Mesendoderm (in vitro differentiated cells): ENCODE data around the gene LTA.

ENCODE experiments used
- DNase-seq: peaks from one replicate; pipeline ENCODE4 v3.0.0; 2013
- H2AK5ac ChIP-seq: 2 replicates; pipeline ENCODE4 v1.6.1; 2013; ENCODE audit warnings: low read length, inconsistent platforms
- H2BK120ac ChIP-seq: 2 replicates; pipeline ENCODE4 v1.6.1; 2013; ENCODE audit warnings: low read depth, mild to moderate bottlenecking, low read length, moderate library complexity, mixed read lengths
- H2BK15ac ChIP-seq: replicated peaks from 2 replicates; pipeline ENCODE4 v1.6.1; 2013; ENCODE audit warnings: low read depth, mild to moderate bottlenecking, moderate library complexity
- H2BK5ac ChIP-seq: 2 replicates; pipeline ENCODE4 v1.6.1; 2013; ENCODE audit warnings: low read length, inconsistent platforms
- H3K18ac ChIP-seq: 2 replicates; pipeline ENCODE4 v1.6.1; 2013; ENCODE audit warnings: mild to moderate bottlenecking, low read length, mixed read lengths
- H3K23ac ChIP-seq: one replicate; pipeline ENCODE4 v1.6.1; 2013; ENCODE audit warnings: low read length
- H3K27ac ChIP-seq: 2 replicates; pipeline ENCODE4 v1.5.1; 2013; ENCODE audit warnings: low read depth, mild to moderate bottlenecking, inconsistent platforms, low read length, moderate library complexity
- H3K27me3 ChIP-seq: 2 replicates; pipeline ENCODE4 v1.6.1; 2013; ENCODE audit warnings: low read length, control low read depth, mild to moderate bottlenecking, inconsistent platforms; ENCODE audit not compliant: insufficient read depth, poor library complexity
- H3K36me3 ChIP-seq: 2 replicates; pipeline ENCODE4 v1.6.1; 2013; ENCODE audit warnings: low read length, inconsistent platforms; ENCODE audit not compliant: control insufficient read depth, insufficient read depth
- H3K4ac ChIP-seq: one replicate; pipeline ENCODE4 v1.6.1; 2013; ENCODE audit warnings: low read depth, mild to moderate bottlenecking, low read length, moderate library complexity
- H3K4me1 ChIP-seq: 2 replicates; pipeline ENCODE4 v1.6.1; 2013; ENCODE audit warnings: low read depth, low read length, inconsistent platforms; ENCODE audit not compliant: control insufficient read depth
- H3K4me2 ChIP-seq: 2 replicates; pipeline ENCODE4 v1.6.1; 2013; ENCODE audit warnings: low read length
- H3K4me3 ChIP-seq: 2 replicates; pipeline ENCODE4 v1.5.1; 2013; ENCODE audit warnings: mild to moderate bottlenecking, low read length
- H3K56ac ChIP-seq: one replicate; pipeline ENCODE4 v1.6.1; 2013; ENCODE audit warnings: low read length
- H3K79me1 ChIP-seq: 2 replicates; pipeline ENCODE4 v1.6.1; 2013; ENCODE audit warnings: low read length, inconsistent platforms
- H3K79me2 ChIP-seq: 2 replicates; pipeline ENCODE4 v1.6.1; 2013; ENCODE audit warnings: mild to moderate bottlenecking, low read length; ENCODE audit not compliant: control insufficient read depth, insufficient read depth
- H3K9ac ChIP-seq: 2 replicates; pipeline ENCODE4 v1.6.1; 2013; ENCODE audit warnings: low read length, inconsistent platforms
- H4K5ac ChIP-seq: one replicate; pipeline ENCODE4 v1.6.1; 2013; ENCODE audit warnings: low read length
- H4K8ac ChIP-seq: one replicate; pipeline ENCODE4 v1.6.1; 2013; ENCODE audit warnings: low read depth, mild to moderate bottlenecking, control low read depth, low read length, moderate library complexity
- WGBS: extraction: QIAGEN DNeasy Blood & Tissue Kit; methylation state at CpG from one replicate; pipeline ENCODE4 v1.1.7; 2013; ENCODE audit warnings: low lambda C conversion rate, missing lambda C conversion rate; ENCODE audit not compliant: insufficient coverage; ENCODE audit errors: extremely low coverage; 5-methylcytosine and 5-hydroxymethylcytosine counted together

The LTA gene

DNA sequence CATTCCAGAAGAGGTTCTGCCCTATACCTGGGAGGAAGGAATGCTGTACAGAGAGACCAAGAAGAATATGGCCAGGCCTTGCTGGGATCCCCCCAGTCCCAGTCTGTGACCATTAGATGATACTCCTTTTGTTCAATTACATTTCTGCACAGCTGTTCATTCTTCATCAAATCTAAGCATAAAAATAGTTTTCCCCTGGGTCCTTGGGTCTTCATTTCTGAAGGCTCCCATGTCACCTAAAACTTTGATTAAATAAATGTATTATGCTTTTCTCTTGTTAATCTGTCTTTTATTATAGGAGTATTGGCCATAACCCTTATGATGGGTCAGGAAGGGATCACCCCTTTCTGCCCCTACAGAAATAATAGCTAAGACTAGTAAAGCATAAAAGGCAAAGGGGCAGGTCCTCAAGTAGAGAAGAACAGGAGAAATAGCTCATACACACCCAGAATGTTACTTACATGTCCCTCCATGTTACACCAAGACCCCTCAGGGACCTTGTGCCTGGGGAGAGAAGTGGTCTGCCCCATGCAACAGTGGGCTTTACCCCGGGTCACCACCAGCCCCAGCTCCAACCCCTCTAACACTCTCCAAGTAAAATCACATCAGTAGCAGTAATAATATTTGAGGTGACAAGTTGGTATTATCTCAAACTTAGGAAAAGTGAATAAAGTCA, 2.1 kb upstream of the LTA start:
- H3K36me3 ChIP-seq = no peaks in the 10 kb centered on the region
- no peak overlapping the region for H2AK5ac ChIP-seq
- H3K27ac ChIP-seq = no peak overlapping the region
- H4K5ac ChIP-seq = no peak overlapping the region
- DNase-seq = no peak
- no peaks in the 10 kb centered on the region for H3K4me1 ChIP-seq
- no peaks in the 10 kb centered on the region for H3K27me3 ChIP-seq
- H3K79me1 ChIP-seq = no peaks in the 10 kb centered on the region
- H2BK5ac ChIP-seq = no peak overlapping the region
- no peak overlapping the region for H2BK120ac ChIP-seq
- no peak overlapping the region for H3K56ac ChIP-seq
- H3K4ac ChIP-seq = no peak overlapping the region
- H3K23ac ChIP-seq = no peak overlapping the region
- H4K8ac ChIP-seq = no peak overlapping the region
- no peak overlapping the region for H3K4me3 ChIP-seq
- H3K9ac ChIP-seq = no peak overlapping the region
- H3K18ac ChIP-seq = no peak overlapping the region
- no peak overlapping the region for H3K4me2 ChIP-seq
- H3K79me2 ChIP-seq = no peaks in the 10 kb centered on the region
- WGBS = no CpG with 5 or more reads among the region's 1 CpG
- no peak overlapping the region for H2BK15ac ChIP-seq

DNA sequence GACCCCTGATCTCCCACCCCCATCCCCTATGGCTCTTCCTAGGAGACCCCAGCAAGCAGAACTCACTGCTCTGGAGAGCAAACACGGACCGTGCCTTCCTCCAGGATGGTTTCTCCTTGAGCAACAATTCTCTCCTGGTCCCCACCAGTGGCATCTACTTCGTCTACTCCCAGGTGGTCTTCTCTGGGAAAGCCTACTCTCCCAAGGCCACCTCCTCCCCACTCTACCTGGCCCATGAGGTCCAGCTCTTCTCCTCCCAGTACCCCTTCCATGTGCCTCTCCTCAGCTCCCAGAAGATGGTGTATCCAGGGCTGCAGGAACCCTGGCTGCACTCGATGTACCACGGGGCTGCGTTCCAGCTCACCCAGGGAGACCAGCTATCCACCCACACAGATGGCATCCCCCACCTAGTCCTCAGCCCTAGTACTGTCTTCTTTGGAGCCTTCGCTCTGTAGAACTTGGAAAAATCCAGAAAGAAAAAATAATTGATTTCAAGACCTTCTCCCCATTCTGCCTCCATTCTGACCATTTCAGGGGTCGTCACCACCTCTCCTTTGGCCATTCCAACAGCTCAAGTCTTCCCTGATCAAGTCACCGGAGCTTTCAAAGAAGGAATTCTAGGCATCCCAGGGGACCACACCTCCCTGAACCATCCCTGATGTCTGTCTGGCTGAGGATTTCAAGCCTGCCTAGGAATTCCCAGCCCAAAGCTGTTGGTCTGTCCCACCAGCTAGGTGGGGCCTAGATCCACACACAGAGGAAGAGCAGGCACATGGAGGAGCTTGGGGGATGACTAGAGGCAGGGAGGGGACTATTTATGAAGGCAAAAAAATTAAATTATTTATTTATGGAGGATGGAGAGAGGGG, 1.4 kb downstream of the LTA start:
- Histone ChIP-seq H2AK5ac (peak overlapping the region; percentile 32), H2BK15ac (no peak overlapping the region), H3K36me3 (no peaks in the 10 kb centered on the region), H3K4me2 (no peak overlapping the region), H3K79me2 (no peaks in the 10 kb centered on the region), H3K9ac (no peak overlapping the region), H3K27me3 (no peaks in the 10 kb centered on the region), H2BK5ac (no peak overlapping the region), H2BK120ac (no peak overlapping the region), H3K4me3 (no peak overlapping the region), H3K56ac (no peak overlapping the region), H3K4me1 (peaks cover 2% of the 10 kb centered on the region), H3K4ac (no peak overlapping the region), H3K23ac (no peak overlapping the region), H3K27ac (no peak overlapping the region), H3K79me1 (no peaks in the 10 kb centered on the region), H4K8ac (no peak overlapping the region), H3K18ac (no peak overlapping the region), H4K5ac (no peak overlapping the region)
- no CpG with 5 or more reads among the region's 9 CpGs for WGBS
- DNase-seq = peak; percentile 88

DNA sequence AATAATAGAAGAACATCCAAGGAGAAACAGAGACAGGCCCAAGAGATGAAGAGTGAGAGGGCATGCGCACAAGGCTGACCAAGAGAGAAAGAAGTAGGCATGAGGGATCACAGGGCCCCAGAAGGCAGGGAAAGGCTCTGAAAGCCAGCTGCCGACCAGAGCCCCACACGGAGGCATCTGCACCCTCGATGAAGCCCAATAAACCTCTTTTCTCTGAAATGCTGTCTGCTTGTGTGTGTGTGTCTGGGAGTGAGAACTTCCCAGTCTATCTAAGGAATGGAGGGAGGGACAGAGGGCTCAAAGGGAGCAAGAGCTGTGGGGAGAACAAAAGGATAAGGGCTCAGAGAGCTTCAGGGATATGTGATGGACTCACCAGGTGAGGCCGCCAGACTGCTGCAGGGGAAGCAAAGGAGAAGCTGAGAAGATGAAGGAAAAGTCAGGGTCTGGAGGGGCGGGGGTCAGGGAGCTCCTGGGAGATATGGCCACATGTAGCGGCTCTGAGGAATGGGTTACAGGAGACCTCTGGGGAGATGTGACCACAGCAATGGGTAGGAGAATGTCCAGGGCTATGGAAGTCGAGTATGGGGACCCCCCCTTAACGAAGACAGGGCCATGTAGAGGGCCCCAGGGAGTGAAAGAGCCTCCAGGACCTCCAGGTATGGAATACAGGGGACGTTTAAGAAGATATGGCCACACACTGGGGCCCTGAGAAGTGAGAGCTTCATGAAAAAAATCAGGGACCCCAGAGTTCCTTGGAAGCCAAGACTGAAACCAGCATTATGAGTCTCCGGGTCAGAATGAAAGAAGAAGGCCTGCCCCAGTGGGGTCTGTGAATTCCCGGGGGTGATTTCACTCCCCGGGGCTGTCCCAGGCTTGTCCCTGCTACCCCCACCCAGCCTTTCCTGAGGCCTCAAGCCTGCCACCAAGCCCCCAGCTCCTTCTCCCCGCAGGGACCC, 2.3 kb downstream of the LTA start:
- Histone ChIP-seq H3K4ac (no peak overlapping the region), H2BK120ac (no peak overlapping the region), H3K18ac (no peak overlapping the region), H4K5ac (no peak overlapping the region), H3K4me2 (no peak overlapping the region), H3K79me1 (no peaks in the 10 kb centered on the region), H2BK15ac (no peak overlapping the region), H3K27me3 (no peaks in the 10 kb centered on the region), H3K36me3 (no peaks in the 10 kb centered on the region), H3K27ac (no peak overlapping the region), H3K4me1 (peaks cover 2% of the 10 kb centered on the region), H2BK5ac (no peak overlapping the region), H4K8ac (no peak overlapping the region), H3K79me2 (no peaks in the 10 kb centered on the region), H3K23ac (no peak overlapping the region), H2AK5ac (no peak overlapping the region), H3K9ac (no peak overlapping the region), H3K56ac (no peak overlapping the region), H3K4me3 (no peak overlapping the region)
- no CpG with 5 or more reads among the region's 14 CpGs for WGBS
- peak; percentile 63 for DNase-seq

DNA sequence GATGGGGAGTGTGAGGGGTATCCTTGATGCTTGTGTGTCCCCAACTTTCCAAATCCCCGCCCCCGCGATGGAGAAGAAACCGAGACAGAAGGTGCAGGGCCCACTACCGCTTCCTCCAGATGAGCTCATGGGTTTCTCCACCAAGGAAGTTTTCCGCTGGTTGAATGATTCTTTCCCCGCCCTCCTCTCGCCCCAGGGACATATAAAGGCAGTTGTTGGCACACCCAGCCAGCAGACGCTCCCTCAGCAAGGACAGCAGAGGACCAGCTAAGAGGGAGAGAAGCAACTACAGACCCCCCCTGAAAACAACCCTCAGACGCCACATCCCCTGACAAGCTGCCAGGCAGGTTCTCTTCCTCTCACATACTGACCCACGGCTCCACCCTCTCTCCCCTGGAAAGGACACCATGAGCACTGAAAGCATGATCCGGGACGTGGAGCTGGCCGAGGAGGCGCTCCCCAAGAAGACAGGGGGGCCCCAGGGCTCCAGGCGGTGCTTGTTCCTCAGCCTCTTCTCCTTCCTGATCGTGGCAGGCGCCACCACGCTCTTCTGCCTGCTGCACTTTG, 3.3 kb downstream of the LTA start, which contains the start of gene TNF:
Gene TNF, plus strand, starts transcription at position 231 of the 567 bp plus-strand sequence. Its CDS starts 177 bp downstream, at position 408.
- H4K5ac ChIP-seq = no peak within 1 kb of the TSS
- no peak within 1 kb of the TSS for H2BK120ac ChIP-seq
- H3K4me1 ChIP-seq = peaks cover 2% of the 10 kb centered on the region
- no peak within 1 kb of the TSS for H2BK5ac ChIP-seq
- DNase-seq = no peak
- H3K4me3 ChIP-seq = no peak within 1 kb of the TSS
- H3K79me1 ChIP-seq = no peaks in the 10 kb centered on the region
- H3K9ac ChIP-seq = no peak within 1 kb of the TSS
- H4K8ac ChIP-seq = no peak within 1 kb of the TSS
- H3K27ac ChIP-seq = no peak within 1 kb of the TSS
- no peak within 1 kb of the TSS for H3K56ac ChIP-seq
- no peak within 1 kb of the TSS for H3K4ac ChIP-seq
- H3K4me2 ChIP-seq = no peak within 1 kb of the TSS
- no peak within 1 kb of the TSS for H2BK15ac ChIP-seq
- H3K23ac ChIP-seq = no peak within 1 kb of the TSS
- no peaks in the 10 kb centered on the region for H3K79me2 ChIP-seq
- H2AK5ac ChIP-seq = no peak within 1 kb of the TSS
- H3K27me3 ChIP-seq = no peaks in the 10 kb centered on the region
- H3K36me3 ChIP-seq = no peaks in the 10 kb centered on the region
- WGBS = no CpG with 5 or more reads among the region's 19 CpGs
- no peak within 1 kb of the TSS for H3K18ac ChIP-seq

DNA sequence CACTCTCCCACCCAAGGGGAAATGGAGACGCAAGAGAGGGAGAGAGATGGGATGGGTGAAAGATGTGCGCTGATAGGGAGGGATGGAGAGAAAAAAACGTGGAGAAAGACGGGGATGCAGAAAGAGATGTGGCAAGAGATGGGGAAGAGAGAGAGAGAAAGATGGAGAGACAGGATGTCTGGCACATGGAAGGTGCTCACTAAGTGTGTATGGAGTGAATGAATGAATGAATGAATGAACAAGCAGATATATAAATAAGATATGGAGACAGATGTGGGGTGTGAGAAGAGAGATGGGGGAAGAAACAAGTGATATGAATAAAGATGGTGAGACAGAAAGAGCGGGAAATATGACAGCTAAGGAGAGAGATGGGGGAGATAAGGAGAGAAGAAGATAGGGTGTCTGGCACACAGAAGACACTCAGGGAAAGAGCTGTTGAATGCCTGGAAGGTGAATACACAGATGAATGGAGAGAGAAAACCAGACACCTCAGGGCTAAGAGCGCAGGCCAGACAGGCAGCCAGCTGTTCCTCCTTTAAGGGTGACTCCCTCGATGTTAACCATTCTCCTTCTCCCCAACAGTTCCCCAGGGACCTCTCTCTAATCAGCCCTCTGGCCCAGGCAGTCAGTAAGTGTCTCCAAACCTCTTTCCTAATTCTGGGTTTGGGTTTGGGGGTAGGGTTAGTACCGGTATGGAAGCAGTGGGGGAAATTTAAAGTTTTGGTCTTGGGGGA, 4.0 kb downstream of the LTA start:
- no peak overlapping the region for H2AK5ac ChIP-seq
- no peak overlapping the region for H4K5ac ChIP-seq
- H3K4ac ChIP-seq = no peak overlapping the region
- WGBS = 100% methylated on average over 2 of the region's 8 CpGs
- H3K36me3 ChIP-seq = no peaks in the 10 kb centered on the region
- H3K9ac ChIP-seq = no peak overlapping the region
- H2BK15ac ChIP-seq = no peak overlapping the region
- H3K4me1 ChIP-seq = peaks cover 2% of the 10 kb centered on the region
- H3K4me3 ChIP-seq = no peak overlapping the region
- H3K27ac ChIP-seq = no peak overlapping the region
- no peak overlapping the region for H3K4me2 ChIP-seq
- no peaks in the 10 kb centered on the region for H3K79me1 ChIP-seq
- H3K18ac ChIP-seq = no peak overlapping the region
- H3K56ac ChIP-seq = no peak overlapping the region
- H3K27me3 ChIP-seq = no peaks in the 10 kb centered on the region
- H2BK120ac ChIP-seq = no peak overlapping the region
- no peak overlapping the region for H4K8ac ChIP-seq
- no peak overlapping the region for H2BK5ac ChIP-seq
- DNase-seq = no peak
- no peaks in the 10 kb centered on the region for H3K79me2 ChIP-seq
- no peak overlapping the region for H3K23ac ChIP-seq
